HG03442 (cell line): ENCODE results near the gene MRPL55.

Experiments used
- ATAC-seq: cut with Tn5 transposase; IDR thresholded peaks from one replicate; pipeline ENCODE4 v1.9.1; 2021; ENCODE audit warnings: mild to moderate bottlenecking, moderate library complexity; ENCODE audit not compliant: unreplicated experiment

The MRPL55 gene

DNA sequence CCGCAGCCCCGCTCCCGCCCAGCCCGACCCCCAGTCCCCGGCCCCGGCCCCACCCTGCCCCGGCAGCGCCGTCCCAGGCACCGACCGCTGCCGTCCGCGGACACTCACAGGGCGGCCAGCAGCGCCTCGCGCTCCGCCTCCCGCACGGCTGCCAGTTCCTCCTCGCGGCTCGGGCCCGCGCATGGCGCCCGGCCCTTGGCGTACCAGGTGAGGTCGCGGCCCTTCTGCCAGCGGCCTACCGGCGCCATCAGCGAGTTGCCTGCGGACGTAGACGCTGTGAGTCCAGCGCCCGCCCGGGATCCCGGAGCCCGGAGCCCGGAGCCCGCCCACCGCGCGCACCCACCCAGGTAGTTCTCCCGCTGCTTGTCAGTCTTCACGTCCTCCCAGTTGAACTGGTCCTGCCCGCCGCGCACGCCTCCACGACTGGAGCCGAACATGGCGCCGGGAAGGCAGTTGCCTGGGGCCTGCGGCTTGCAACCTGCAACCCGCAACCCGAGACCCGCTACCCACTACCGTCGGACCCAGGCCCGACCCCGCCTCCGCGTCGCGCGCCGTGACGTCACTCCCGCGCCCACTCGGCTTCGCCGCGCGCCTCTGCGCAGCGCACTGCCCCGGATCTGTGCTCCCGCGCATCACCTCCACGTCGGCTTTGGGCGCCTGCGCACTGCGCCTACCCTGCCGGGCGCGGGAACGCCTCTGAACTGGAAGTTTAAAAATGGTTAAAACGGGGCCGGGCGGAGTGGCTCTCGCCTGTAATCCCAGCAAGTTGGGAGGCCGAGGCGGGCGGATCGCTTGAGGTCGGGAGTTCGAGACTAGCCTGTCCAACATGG is 6.1 kb downstream of the MRPL55 start, which contains the start of gene C1orf35:
C1orf35 (minus strand) TSS at position 535 of the 830 bp plus-strand sequence; CDS start at position 437, 98 bp downstream.
- peak; percentile 72 for ATAC-seq

DNA sequence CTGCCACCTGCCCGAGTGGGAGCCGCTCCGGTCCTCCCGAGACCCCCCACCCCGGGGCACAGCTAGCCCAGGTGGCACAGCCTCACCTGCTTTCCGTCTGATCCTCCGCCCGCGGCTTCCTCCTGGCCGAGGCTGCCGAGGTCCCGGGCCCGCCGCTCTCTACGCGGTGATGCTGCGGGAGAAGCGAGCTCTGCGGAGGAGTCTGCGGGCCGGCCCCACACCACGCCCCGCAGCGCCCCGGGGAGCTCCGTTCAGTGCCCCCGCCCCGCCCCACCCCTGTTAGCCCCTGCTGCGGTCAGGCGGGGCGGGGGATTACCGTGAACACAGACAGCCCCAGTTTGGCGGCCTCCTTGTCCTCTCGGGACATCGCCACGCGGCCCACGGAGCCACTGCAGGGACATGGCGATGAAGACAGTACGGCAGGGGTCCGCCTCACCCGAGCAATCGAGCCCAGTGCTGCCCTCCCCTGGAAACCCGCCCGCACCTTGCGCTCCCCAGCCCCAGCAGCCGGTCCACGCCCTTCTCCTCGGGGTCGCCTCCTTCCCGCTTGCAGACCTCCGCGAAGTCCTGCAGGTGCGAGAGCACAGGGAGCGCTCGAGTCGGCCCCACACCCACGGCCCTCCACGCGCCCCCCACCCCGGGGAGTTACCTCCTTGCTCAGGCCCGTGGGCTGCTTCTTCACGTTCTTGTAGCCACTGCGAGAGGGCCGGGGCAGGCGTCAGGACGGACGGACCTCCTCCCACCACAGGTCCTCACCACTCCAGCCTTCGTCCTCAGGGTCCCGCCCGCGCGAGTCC is 6.9 kb downstream of the MRPL55 start:
- ATAC-seq = peak; percentile 16

DNA sequence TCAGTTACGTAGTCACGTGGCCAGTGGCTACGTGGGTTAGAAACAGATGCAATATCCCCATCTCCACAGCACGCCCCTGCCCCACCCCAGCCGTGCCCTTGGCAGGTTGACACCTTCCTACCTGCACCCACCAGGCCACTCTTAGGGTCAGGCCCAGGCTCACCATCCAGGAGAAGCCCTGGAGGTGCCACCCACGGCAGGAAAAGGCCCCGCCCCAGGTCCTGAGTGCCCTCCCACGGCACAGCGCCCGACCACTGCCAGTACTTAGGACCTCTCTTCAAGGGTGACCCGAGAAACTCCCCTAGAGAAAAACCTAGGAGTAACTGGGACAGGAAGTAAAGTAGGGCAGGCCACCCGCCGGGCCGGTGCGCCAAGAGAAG is 7.5 kb downstream of the MRPL55 start:
- no peak for ATAC-seq

DNA sequence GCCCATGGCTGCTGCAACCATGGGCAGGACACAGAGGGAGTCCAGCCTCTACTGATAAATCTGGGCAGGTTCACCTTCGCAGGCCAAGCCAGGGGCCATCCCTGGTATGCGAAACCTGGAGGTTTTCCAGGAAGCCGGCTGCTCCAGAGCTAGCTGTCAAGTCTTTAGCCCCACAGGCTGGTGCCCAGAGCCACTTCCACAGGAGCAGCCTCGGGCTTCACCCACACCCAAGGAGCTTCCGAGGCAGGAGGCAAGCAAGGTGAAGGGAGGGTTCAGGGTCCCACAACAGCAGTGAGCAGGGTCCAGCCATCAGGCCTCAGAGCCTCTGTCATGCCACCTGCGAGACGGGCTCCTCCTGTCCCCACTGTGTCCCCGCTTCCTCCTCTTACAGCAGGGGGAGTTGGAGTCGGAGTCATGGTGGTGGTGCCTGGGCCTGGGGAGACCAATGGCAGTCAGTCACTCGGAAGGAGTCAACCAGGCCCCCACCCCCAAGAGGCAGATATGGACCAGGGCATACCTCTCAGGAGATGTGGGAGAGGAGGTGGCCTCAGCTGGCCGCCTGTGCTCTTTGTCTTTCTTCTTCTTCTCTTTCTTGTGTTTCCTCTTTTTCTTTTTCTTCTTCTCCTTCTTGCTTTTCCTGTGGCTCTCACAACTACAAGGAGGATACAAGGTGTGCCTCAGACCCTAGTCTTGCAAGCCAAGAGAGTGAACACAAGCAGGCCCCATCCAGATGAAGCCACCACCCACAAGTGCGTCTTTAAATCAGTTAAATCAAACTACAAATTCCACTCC is 8.1 kb downstream of the MRPL55 start:
- no peak for ATAC-seq

DNA sequence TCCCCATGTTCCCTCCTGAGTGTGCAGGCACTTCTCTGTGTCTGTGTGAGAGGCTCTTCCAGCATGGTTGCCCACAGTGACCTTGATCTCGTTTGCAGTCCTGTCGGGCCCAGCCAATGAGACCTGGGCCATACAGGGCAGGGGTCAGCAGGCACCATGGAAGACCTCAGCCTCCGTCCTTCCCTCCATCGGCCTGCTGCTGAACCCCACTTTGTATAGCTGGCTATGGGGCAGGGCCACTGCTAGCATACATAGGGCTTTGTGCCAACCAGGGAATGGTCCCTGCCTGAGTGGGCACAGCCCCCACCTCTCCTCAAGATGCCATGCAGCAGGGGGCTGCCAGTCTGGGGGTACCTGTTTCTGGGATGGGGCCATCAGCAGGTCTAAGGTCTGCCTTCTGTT is 9.8 kb downstream of the MRPL55 start:
- ATAC-seq = no peak

DNA sequence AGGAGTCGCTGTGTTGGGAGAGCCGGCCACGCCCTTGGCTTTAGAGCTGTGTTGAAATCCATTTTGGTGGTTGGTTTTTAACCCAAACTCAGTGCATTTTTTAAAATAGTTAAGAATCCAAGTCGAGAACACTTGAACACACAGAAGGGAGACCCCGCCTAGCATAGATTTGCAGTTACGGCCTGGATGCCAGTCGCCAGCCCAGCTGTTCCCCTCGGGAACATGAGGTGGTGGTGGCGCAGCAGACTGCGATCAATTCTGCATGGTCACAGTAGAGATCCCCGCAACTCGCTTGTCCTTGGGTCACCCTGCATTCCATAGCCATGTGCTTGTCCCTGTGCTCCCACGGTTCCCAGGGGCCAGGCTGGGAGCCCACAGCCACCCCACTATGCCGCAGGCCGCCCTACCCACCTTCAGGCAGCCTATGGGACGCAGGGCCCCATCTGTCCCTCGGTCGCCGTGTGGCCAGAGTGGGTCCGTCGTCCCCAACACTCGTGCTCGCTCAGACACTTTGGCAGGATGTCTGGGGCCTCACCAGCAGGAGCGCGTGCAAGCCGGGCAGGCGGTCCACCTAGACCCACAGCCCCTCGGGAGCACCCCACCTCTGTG is 10.7 kb downstream of the MRPL55 start:
- ATAC-seq = no peak

DNA sequence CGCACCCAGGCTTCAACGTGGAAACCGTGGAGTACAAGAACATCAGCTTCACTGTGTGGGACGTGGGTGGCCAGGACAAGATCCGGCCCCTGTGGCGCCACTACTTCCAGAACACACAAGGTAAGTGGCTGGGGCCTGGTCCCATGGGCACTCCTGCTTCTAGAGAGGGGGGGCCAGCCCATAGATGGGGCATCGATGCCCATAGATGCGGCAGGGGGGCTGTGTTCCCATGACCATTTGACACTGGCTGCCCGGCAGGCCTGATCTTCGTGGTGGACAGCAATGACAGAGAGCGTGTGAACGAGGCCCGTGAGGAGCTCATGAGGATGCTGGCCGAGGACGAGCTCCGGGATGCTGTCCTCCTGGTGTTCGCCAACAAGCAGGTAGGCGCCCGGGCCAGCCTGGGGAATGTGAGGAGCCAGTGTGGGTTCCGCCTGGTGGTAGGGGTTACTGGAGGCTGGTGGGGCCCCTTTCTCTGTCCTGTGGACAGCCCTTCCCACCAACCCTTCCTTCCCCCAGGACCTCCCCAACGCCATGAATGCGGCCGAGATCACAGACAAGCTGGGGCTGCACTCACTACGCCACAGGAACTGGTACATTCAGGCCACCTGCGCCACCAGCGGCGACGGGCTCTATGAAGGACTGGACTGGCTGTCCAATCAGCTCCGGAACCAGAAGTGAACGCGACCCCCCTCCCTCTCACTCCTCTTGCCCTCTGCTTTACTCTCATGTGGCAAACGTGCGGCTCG is 11.6 kb downstream of the MRPL55 start:
- ATAC-seq = no peak

DNA sequence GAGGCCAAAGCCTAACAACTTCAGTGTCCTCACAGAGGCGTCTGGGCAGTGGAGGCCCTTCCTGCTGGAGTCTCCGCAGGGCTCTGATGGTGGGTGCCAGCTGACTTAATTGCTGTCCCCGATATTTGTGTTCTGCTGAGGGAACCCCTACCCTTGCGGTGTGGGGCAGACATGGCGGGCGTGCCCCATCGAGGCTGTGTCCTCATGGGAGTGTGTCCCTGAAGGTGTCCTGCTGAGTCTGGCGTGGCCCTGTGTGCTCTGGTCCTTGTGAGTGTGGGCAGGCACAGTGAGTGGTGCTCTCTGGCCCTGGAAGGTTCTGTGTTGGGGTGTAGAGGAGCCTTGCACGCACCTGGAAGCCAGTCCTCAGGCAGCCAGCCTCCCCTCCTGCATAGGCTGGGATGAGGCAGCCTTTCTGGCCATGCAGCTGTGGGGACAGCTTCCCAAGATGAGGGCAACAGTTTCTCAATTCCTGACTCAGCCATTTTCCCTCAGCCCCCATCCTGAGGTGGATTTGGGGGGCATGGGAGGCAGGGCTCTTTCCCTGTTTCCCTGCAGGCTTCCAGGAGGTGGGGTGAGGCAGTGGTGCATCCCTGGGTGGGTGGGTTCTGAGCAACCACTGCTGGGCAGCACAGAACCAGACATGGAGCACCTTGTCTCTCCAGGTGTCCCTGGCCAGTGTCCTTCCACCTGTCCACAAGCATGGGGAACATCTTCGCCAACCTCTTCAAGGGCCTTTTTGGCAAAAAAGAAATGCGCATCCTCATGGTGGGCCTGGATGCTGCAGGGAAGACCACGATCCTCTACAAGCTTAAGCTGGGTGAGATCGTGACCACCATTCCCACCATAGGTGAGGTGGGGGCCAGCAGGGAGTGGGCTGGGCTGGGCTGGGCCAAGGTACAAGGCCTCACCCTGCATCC is 12.4 kb downstream of the MRPL55 start:
- ATAC-seq = no peak

DNA sequence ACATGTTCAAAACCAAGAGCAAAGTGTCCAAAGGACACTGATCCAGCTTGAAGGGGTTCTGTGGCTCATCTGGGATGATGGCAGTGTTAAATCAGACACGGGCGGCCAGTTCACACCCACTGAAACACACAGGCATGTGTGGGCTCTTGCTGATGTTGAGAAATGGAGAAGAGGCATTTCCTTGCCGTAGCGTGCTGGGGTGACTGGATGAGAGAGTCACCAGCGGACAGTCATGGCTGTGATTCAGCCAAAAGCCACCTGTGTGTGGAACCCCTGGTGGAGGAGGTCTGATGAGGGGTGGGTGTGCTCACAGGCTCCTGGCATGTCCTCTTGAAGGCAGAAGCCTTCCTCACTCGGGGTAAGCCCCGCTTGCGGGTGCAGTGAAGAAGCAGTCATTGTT is 13.2 kb downstream of the MRPL55 start:
- no peak for ATAC-seq

DNA sequence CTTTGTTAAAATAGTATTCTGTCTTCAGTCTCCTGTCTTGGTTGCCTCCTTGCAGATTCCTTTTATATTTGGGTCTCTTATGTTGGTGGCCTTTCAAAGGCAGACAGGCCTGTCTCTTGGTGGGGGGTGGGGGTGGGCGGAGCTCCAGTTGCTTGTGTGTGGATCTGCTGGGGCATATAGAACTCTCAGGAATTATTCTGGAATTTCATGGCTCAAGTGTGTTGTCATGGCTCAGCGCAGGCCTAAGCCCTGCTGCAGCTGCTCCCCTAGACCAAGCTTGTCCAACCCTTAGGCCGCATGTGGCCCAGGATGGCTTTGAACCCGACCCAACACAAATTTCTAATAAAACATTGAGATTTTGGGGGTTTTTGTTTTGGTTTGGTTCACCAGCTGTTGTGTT is 13.9 kb downstream of the MRPL55 start:
- no peak for ATAC-seq

DNA sequence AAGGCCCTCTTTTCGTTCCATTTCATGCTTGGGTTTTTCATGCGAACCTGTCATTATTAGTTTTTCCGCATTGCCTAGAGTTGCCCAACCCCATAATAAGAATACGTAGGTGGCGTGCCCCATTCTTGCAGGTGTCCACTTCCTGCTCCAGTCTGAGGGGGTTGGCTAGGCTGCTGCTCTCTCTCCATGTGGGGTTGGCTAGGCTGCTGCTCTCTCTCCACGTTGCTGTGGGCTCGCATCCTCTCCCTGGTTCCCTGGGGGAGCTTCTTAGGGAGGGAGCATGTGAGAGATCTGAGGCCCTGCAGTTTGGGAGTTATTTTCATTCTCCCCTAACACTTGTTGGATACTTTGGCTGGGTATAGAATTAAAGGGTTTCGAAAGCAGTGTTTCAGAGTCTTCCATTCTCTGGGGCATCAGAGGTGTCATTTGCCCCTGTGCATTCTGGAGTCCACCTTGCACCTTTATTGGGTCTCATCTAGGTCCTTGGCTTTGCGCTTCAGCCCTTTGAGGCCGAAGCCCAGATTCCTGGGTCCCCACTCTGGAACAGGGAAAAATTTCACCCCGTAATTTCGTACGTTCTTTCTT is 14.6 kb downstream of the MRPL55 start:
- ATAC-seq = no peak

DNA sequence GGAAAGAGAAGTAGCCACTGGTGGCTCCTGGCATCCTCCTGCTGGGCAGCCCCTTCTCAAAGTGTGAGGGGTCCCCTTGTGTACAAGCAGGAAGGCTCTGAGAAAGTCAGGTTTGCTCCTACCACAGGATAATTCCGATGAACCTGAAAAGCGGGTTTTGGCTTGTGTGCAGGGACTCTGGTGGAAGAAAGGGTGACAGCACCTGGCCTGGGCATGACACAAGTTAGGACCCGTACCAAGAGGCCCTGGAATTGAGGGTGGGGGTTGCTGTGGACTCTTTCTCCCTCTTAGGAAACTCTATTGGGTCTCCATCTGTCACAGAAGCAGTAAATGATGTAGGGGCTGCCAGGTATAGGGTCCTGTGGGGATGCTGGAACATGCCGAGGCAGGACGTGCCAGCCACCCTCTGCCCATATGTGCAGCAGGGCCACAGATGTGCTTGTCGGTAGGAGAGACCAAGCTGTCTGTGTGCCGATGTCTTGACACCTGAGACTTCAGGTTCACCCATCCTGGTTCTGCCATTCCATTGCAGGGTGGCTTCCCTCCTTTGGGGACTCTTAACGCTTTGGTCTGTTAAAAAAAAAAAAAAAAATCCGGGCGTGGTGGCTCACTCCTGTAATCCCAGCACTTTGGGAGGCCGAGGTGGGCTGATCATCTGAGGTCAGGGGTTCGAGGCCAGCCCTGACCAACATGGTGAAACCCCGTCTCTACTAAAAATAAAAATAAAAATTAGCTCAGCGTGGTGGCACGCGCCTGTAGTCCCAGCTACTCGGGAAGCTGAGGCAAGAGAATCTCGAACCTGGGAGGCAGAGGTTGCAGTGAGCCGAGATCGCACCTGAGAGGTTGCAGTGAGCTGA is 15.8 kb downstream of the MRPL55 start:
- no peak for ATAC-seq

DNA sequence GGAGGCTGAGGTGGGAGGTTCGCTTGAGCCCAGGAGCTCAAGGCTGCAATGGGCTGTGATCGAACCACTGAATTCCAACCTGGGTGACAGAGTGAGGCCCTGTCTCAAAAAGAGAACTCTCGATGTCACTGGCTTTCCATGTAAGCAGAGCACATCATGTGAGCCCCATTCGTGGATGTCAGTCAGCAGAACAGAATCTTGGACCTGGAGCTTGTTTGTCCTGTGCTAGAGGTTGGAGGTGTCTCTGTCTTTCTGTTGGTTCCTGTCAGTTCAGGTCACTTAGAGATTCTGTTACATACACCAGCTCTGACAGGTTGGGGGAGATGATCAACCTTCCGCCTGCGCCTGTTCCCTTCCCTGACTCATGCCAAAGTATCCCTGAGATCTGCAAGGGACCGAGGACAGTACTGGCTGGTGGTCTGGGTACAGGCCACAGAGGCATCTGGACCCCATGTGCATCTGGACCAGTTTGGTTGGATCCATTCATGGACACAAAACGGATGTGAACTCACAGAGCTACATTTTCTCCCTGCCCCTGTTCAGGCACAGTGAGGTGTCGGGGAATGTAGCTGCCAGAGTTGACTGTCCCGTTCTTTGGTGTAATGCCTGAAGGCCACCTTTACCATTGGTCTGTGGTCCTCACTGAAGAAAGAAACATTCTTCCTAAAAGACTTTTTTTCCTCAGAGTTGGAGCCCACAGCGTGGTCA is 16.6 kb downstream of the MRPL55 start:
- no peak for ATAC-seq

DNA sequence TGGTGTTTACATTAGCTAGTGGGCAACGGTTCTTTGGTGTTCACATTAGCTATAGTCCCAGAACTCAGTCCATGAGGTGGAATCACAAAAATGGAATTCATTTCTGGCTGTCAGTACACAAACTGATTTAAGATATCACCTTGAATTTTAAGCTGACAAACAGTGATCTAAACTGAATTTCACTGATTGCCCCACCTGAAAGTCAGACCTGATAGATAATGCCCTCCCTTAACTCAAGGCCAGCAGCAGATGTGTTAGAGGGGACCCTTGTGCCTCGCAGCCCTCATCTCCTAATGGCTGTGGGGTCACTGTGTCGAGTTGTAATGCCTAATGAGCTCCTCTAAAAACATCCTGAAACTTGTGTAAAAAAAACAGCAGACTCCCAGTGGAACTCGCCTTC is 18.0 kb downstream of the MRPL55 start:
- no peak for ATAC-seq

DNA sequence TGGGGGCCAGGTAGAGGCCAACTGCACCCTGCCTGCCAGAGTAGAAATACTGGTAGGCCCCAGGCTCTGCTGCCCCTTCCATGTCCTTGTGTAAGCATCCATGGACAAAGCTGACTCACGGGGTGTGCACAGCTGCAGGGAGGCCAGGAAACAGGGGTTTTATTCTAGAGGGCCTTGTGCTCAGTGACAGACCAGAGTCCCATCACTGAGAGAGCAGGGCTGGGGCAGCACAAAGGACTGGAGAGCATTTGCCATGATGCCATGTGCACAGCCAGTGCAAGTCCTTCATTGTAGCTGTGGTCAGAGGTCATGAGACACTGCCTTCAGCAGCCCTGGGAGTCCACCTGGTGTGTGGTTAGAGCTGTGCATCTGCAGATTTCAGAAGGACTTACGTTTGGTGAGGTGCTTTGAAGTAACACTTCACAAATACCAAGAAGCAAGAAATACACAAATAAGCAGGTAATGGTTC is 18.5 kb downstream of the MRPL55 start:
- ATAC-seq = peak; percentile 42

DNA sequence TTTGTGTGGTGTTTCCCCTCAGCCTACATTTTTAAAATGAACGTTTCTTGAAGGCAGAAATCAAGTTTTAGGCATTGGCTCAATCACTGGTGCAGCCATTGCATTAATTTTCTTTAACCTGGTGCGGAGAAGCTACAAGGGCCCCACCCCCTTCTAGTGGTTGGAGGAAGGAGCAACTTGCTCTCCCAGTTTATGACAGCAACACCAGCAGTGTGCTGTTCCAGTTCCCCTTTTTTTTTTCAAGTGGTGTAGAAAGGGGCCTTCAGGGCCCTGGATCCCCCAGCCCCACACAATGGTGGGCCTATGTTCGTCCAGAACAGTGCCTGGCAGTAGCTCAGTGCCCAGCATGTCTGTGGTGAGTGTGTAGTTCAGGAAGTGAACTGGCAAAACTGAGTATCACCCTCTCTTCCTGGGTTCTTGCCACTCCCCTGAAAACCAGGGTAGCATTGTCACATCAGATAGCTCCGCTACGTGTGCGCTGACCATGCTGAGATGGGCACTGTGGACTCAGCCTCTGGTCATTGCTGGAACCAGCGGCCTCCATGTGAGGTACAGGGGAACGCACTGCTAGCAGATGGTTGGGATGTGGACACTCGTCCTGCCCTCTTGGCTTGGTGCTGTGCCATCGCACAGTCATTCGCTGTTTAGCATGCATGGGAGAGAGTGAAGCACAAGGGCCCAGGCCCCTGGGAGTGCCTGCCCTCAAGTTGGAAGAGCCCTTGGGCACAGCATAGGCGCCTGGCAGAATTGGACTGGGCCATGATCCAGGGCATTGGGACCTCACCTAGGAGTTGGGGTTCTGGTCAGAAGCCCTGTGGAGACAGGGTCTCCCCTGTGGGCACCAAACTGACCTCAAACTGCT is 19.3 kb downstream of the MRPL55 start:
- no peak for ATAC-seq
